Measurements from ENCODE around the gene C1QL4. TPM values are rescaled to one million over a fixed set of nuclear protein-coding genes. Genes with fewer than 3 reads are reported as not detected.
"Not testable (repeated sequence)": the region's sequence is repeated elsewhere in the genome, so short reads cannot be mapped to it uniquely, and the experiment has no call there.

The C1QL4 gene
- total RNA-seq, 1 donor from 2014 or later, result not detected

- no peaks in the 10 kb centered on the region for H3K36me3 Mint-ChIP-seq (ENCODE audit: unreplicated experiment)
- H3K9me3 Mint-ChIP-seq (ENCODE audit: unreplicated experiment), result no peaks in the 10 kb centered on the region
- peaks cover 26% of the 10 kb centered on the region for H3K27me3 Mint-ChIP-seq (ENCODE audit: unreplicated experiment)
- H3K27ac Mint-ChIP-seq (ENCODE audit: unreplicated experiment), result no peak overlapping the region
- no peaks in the 10 kb centered on the region for H3K4me1 Mint-ChIP-seq (ENCODE audit: unreplicated experiment)
- H3K4me3 Mint-ChIP-seq (ENCODE audit: unreplicated experiment), result no peak overlapping the region
- TF ChIP-seq CTCF (IDR thresholded peaks at IDR 0.05), result no peak
- no peak for DNase-seq (ENCODE audit: extremely low spot score, unreplicated experiment)
Observed at GRCh38 chr12:49283541-49284429, 53.2 kb downstream of the C1QL4 start.

GRCh38 chr12:49282740-49283375 is 54.1 kb downstream of the C1QL4 start:
- DNase-seq (ENCODE audit: extremely low spot score, unreplicated experiment); H3K4me1 Mint-ChIP-seq (ENCODE audit: unreplicated experiment); H3K36me3 Mint-ChIP-seq (ENCODE audit: unreplicated experiment); H3K27ac Mint-ChIP-seq (ENCODE audit: unreplicated experiment); H3K4me3 Mint-ChIP-seq (ENCODE audit: unreplicated experiment); H3K9me3 Mint-ChIP-seq (ENCODE audit: unreplicated experiment): not testable (repeated sequence)
- peaks cover 20% of the 10 kb centered on the region for H3K27me3 Mint-ChIP-seq (ENCODE audit: unreplicated experiment)

Other genes with a start within 250 kb of the C1QL4 start
- gene DHH, start 242.4 kb downstream of the C1QL4 start, total RNA-seq, result 0.13 TPM in 1 of 2 replicates, not detected in the other
- gene LMBR1L, start 226.3 kb downstream of the C1QL4 start, total RNA-seq, result 85.2 and 86.1 TPM in 2 replicates
- 497 and 503 TPM in 2 replicates for gene TUBA1B, start 205.8 kb downstream of the C1QL4 start, total RNA-seq
- 466 and 471 TPM in 2 replicates for gene TUBA1A, start 148.1 kb downstream of the C1QL4 start, total RNA-seq
- 136 and 142 TPM in 2 replicates for gene TUBA1C, start 72.1 kb downstream of the C1QL4 start, total RNA-seq
- gene PRPH, start 42.0 kb downstream of the C1QL4 start, total RNA-seq, result not detected in 2 replicates
- 8.0 and 9.6 TPM in 2 replicates for gene TROAP, start 13.9 kb downstream of the C1QL4 start, total RNA-seq
- gene DNAJC22, start 9.7 kb upstream of the C1QL4 start, total RNA-seq, result 0.55 and 0.99 TPM in 2 replicates
- 25.2 and 25.6 TPM in 2 replicates for gene SPATS2, start 30.3 kb upstream of the C1QL4 start, total RNA-seq
- 0.35 TPM in 1 of 2 replicates, not detected in the other for gene KCNH3, start 201.8 kb upstream of the C1QL4 start, total RNA-seq
- gene MCRS1, start 231.0 kb upstream of the C1QL4 start, total RNA-seq, result 61.6 and 69.3 TPM in 2 replicates